Measurements from ENCODE around the gene TPSG1.

- TF ChIP-seq JUND (IDR thresholded peaks at IDR 0.05; ENCODE audit: low read depth, low read length) (no peak), NFIC (IDR thresholded peaks at IDR 0.05; ENCODE audit: low read depth, low read length) (no peak)
Measured at GRCh38 chr16:1194665-1195392, 30.2 kb downstream of the TPSG1 start.

Measured in GM12878 (cell line).